Choroid plexus epithelial cell (primary cell): ENCODE data around the gene CAPN9.
"Not testable (repeated sequence)": the region's sequence is repeated elsewhere in the genome, so short reads cannot be mapped to it uniquely, and the experiment has no call there.

Source experiments
- DNase-seq: peaks from one replicate; pipeline ENCODE4 v3.0.0-alpha.2; 2010; ENCODE audit warnings: low read depth
- H3K4me3 ChIP-seq: 2 replicates; pipeline ENCODE4 v1.5.1; 2011; ENCODE audit warnings: low read depth, mild to moderate bottlenecking, control low read depth, low read length, moderate library complexity
- TF ChIP-seq, protein P1 (sequence below): conservative IDR thresholded peaks from 2 replicates; pipeline ENCODE4 v1.5.1; 2011; ENCODE audit warnings: low read depth, mild to moderate bottlenecking, control low read depth, inconsistent platforms, low read length, moderate library complexity

CAPN9 gene, protein sequence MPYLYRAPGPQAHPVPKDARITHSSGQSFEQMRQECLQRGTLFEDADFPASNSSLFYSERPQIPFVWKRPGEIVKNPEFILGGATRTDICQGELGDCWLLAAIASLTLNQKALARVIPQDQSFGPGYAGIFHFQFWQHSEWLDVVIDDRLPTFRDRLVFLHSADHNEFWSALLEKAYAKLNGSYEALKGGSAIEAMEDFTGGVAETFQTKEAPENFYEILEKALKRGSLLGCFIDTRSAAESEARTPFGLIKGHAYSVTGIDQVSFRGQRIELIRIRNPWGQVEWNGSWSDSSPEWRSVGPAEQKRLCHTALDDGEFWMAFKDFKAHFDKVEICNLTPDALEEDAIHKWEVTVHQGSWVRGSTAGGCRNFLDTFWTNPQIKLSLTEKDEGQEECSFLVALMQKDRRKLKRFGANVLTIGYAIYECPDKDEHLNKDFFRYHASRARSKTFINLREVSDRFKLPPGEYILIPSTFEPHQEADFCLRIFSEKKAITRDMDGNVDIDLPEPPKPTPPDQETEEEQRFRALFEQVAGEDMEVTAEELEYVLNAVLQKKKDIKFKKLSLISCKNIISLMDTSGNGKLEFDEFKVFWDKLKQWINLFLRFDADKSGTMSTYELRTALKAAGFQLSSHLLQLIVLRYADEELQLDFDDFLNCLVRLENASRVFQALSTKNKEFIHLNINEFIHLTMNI

DNA sequence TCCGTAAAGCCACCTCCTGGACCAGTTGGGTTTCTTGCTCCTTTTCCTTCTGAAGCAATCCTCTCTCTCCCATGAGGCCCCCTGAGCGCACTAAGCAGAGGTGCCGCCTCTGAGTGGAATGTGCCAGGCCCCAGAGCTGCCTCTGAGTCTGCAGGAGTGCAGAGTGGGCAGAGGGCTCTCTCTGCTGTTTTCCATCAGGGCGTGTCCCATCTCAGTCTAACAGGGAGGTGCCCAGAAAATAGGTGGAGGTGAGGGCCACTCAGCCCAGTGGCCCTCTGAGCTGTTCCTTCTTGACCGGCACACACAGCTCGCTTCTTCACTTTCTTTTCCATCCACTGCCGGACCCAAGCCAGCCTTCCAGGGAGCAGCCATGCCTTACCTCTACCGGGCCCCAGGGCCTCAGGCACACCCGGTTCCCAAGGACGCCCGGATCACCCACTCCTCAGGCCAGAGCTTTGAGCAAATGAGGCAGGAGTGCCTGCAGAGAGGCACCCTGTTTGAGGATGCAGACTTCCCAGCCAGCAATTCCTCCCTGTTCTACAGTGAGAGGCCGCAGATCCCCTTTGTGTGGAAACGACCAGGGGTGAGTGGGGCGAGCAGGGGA, at the start of gene CAPN9:
CAPN9 (plus strand) TSS at position 262 of the 604 bp plus-strand sequence; CDS start at position 371, 109 bp downstream.
- no peak for DNase-seq
- H3K4me3 ChIP-seq: no peak within 1 kb of the TSS
- TF ChIP-seq, protein P1, sequence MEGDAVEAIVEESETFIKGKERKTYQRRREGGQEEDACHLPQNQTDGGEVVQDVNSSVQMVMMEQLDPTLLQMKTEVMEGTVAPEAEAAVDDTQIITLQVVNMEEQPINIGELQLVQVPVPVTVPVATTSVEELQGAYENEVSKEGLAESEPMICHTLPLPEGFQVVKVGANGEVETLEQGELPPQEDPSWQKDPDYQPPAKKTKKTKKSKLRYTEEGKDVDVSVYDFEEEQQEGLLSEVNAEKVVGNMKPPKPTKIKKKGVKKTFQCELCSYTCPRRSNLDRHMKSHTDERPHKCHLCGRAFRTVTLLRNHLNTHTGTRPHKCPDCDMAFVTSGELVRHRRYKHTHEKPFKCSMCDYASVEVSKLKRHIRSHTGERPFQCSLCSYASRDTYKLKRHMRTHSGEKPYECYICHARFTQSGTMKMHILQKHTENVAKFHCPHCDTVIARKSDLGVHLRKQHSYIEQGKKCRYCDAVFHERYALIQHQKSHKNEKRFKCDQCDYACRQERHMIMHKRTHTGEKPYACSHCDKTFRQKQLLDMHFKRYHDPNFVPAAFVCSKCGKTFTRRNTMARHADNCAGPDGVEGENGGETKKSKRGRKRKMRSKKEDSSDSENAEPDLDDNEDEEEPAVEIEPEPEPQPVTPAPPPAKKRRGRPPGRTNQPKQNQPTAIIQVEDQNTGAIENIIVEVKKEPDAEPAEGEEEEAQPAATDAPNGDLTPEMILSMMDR: no peak

GRCh38 chr1:230698130-230698529, 49.1 kb upstream of the CAPN9 start:
- no peak overlapping the region for H3K4me3 ChIP-seq
- TF ChIP-seq, protein P1: no peak
- no peak for DNase-seq

GRCh38 chr1:230698964-230699363, 48.2 kb upstream of the CAPN9 start:
- not testable (repeated sequence) for DNase-seq, H3K4me3 ChIP-seq

DNA sequence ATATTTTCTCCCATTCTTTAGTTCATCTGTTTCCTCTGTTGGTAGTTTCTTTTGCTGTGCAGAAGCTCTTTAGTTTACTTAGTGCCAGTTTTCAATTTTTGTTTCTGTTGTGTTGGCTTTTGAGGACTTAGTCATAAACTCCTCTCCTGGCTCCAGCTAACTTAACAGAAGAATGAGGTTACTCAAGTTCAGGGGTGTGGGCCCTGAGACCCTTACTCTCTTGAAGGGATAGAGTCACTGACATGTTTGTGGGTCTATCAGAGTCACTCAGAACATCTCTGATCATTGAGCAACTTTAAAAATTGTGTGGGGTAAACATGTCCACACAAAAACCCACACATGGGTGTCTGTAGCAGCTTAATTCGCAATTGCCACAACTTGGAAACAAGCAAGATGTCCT, 47.5 kb upstream of the CAPN9 start:
- no peak for DNase-seq
- H3K4me3 ChIP-seq: no peak overlapping the region
- TF ChIP-seq, protein P1: no peak

GRCh38 chr1:230700132-230700531, 47.1 kb upstream of the CAPN9 start:
- TF ChIP-seq, protein P1: no peak
- H3K4me3 ChIP-seq: no peak overlapping the region
- no peak for DNase-seq

DNA sequence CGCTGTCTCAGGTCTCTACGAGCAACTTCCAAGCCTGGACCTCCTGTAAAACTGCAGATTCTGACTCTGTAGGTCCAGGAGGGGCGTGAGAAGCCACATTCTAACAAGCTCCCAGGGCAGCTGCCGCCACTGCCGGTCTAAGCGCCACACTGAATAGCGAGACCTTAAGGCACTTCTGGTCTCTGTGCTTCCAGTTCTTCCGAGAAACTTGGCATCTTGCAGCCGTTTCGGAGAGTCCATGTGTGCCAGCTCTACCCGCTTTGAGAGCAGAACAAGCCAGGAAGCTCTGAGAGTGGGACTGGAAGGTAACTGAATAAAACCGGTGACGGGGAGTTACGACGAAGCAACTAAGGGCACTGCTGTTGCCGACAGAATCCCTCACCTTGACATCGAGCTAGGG, 45.8 kb upstream of the CAPN9 start:
- TF ChIP-seq, protein P1: no peak
- no peak overlapping the region for H3K4me3 ChIP-seq
- no peak for DNase-seq
